ENCODE data around the gene LILRA2. TPM values are rescaled to one million over a fixed set of nuclear protein-coding genes. Genes with fewer than 3 reads are reported as not detected.

The LILRA2 gene
- 1 to 10 TPM in 1 of 2 donors, under 1 TPM in 1; 0.55 to 1.1 TPM for total RNA-seq
- long read RNA-seq, partial matches to known transcripts: 1 of 1 reads
- long read RNA-seq, other reads (novel, unspliced or antisense): 0 of 1 reads

- intact Hi-C loops (cut with DNase I, micrococcal nuclease): no loop called here
- DNase-seq (no peak), ATAC-seq (no peak)
Measured at GRCh38 chr19:54573330-54573872, at the start of gene LILRA2. Gene LILRA2 (plus strand): TSS chr19:54573790. CDS start chr19:54573879, 89 bp downstream.

DNA sequence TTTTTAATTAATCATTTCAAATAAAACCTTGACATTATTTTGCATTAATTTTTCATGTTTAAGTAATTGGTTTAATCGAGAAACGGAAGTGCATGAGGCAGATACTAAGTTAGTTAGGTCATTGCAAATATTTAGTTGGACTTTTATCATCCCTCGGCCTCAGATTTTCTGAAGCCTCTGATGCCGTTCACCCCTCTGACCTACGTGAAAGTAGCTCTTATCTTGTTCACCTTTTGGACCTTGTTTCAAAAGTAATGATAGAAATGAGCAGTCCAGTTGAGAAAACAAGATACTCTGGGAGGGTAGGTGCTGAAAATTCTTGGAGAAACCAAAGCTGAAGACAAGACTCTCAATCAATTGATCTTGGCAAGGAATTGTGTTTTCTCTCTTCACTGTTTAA, 48.0 kb upstream of the LILRA2 start:
- ATAC-seq (no peak), DNase-seq (no peak)
- intact Hi-C loops (cut with DNase I, micrococcal nuclease): no loop called here

DNA sequence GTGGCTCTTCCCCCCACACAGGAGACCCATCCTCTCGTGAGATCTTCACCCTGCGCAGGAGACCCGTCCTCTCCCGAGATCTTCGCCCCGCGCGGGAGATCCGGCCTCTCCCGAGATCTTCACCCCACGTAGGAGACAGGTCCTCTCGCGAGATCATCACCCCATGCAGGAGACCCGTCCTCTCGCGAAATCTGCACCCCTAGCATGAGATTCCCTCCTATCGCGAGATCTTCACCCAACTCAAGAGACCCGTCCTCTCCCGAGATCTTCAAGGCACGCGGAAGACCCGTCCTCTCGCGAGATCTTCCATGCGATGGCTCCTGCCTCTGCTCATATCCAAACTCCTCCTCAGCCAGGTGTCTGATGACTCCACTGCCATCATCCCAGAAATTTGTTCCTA, 46.6 kb upstream of the LILRA2 start:
- no peak for ATAC-seq
- no peak for DNase-seq
- intact Hi-C loops (cut with DNase I, micrococcal nuclease): no loop called here

- intact Hi-C loops (cut with DNase I, micrococcal nuclease): no loop called here
- DNase-seq: no peak
- no peak for ATAC-seq
Measured at GRCh38 chr19:54530866-54531265, 42.7 kb upstream of the LILRA2 start.

DNA sequence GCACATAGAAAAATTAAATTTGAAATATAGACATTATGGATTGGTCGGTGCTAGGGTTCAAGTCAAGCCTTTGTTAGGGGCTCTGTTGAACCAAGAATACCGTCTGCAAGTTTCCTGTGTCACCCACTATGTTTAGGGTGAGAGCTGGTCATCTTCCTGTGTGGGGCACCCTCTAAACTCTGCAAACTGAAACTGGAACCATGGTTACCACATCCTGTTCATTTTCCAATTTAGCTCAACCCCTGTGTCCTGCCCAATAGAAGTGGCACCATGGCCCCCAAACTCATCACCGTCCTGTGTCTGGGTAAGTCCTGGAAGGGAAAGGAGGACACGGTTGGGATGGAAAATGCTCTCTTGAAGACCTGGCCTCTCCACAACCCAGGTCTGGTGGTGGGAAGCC, 41.1 kb upstream of the LILRA2 start:
- DNase-seq (no peak), ATAC-seq (no peak)
- intact Hi-C loops (cut with DNase I, micrococcal nuclease): no loop called here

GRCh38 chr19:54533476-54533875, 40.1 kb upstream of the LILRA2 start:
- DNase-seq (no peak), ATAC-seq (no peak)
- intact Hi-C loops (cut with DNase I, micrococcal nuclease): no loop called here

DNA sequence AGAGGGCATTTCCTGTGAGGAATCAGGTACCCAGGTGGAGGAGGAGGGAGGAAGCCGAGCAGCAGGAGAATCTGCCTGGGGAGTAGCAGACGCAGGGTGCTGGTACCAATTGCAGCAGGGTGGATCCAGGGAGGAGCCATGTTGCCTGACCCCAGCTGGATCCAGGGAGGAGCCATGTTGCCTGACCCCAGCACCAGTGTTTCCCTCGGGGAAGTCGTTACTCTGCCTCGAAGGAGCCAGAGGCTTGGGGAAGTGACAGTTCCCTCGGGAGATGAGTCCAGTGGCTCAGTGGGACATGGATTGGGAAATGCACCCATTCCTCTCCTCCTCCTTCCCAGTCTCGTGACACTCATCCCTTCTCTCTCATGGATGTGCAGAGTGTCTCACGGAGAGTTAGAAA, 39.4 kb upstream of the LILRA2 start:
- ATAC-seq (no peak), DNase-seq (no peak)
- intact Hi-C loops (cut with DNase I, micrococcal nuclease): no loop called here

GRCh38 chr19:54535601-54536000, 38.0 kb upstream of the LILRA2 start:
- no peak for DNase-seq
- intact Hi-C loops (cut with DNase I, micrococcal nuclease): no loop called here

DNA sequence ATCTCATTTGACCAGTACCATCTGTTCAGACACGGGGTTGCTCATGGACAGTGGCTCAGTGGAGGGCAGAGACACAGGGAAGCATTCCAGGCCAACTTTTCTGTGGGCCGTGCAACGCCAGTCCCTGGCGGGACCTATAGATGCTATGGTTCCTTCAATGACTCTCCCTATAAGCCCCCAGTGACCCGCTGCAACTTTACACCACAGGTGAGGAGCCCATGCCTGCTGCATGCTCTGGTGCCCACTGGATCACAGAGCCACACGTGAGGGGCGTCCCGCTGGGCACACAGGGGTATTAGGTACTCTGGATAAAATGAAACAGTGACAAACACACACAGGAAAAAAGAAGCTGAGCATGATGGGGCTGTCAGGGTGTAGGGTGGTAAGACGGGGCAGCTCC, 36.6 kb upstream of the LILRA2 start:
- intact Hi-C loops (cut with DNase I, micrococcal nuclease): no loop called here
- DNase-seq: no peak
- no peak for ATAC-seq

More at GRCh38 chr19:54535601-54536000, 38.0 kb upstream of the LILRA2 start:
- no peak for ATAC-seq

GRCh38 chr19:54541712-54542111, 31.9 kb upstream of the LILRA2 start:
- ATAC-seq (no peak), DNase-seq (no peak)
- intact Hi-C loops (cut with DNase I, micrococcal nuclease): no loop called here

DNA sequence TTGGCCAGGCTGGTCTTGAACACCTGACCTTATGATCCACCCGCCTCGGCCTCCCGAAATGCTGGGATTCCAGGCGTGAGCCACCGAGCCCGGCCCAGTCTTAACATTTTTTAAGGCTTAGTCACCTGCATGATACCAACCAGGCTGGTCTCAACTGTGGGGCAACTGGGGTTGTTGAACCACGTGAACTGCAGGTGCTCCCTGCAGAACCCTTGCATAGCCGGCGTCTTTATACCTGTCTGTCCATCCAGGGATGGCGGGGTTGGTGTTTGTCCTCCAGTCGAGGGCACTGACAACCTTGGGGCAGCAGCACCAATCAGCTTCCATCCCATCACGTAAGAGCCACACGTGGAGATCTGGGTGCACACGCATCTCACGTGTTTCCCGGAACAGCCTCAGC, 24.8 kb upstream of the LILRA2 start:
- intact Hi-C loops (cut with DNase I, micrococcal nuclease): no loop called here
- ATAC-seq (no peak), DNase-seq (no peak)

DNA sequence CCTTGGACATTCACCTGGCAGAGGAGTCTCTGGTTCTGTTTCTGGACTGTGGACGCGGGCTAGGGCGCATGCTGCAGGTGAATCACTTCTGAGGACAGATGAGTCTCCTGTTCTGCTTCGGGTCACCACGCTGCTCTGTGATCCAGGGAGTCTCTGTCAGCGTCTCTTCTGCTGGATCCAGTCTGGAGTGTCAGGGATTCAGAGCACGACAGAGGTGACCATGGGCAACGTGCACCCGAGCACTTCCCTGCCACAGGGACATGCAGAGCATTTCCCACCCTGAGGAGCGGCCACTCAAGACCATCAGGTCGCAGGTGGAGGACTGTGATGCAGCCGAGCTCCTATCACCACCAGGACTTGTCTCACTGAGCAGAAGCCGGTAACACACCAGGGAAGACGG, 24.4 kb upstream of the LILRA2 start:
- ATAC-seq (no peak), DNase-seq (no peak)
- intact Hi-C loops (cut with DNase I, micrococcal nuclease): no loop called here

- no peak for DNase-seq
- ATAC-seq: no peak
- intact Hi-C loops (cut with DNase I, micrococcal nuclease): no loop called here
Measured at GRCh38 chr19:54551293-54551692, 22.3 kb upstream of the LILRA2 start.

GRCh38 chr19:54551950-54552912, 21.4 kb upstream of the LILRA2 start:
- intact Hi-C loops (cut with DNase I, micrococcal nuclease): no loop called here
- DNase-seq (peak in 1 of 2 donors; percentile 21), ATAC-seq (no peak)

- intact Hi-C loops (cut with DNase I, micrococcal nuclease): no loop called here
- DNase-seq: no peak
- no peak for ATAC-seq
Measured at GRCh38 chr19:54552913-54553310, 20.7 kb upstream of the LILRA2 start.

DNA sequence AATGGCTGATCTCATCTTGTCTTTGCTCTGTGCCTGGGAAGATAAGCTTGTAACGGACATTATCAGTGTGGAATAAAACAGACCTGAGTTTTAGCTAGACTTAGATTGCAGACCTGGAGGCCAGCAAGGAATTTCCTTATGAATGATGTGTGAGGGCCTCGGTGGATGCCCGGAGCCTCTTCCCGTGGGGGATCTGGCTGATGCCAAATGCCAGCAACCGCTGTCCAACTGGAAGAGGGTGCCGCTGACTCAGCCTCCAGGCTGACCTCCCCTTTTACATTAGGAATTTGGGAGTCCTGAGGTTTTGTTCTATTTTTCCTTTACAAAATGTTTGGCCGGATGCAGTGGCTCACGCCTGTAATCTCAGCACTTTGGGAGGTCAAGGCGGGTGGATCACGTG, 19.6 kb upstream of the LILRA2 start:
- DNase-seq (no peak), ATAC-seq (no peak)
- intact Hi-C loops (cut with DNase I, micrococcal nuclease): no loop called here

DNA sequence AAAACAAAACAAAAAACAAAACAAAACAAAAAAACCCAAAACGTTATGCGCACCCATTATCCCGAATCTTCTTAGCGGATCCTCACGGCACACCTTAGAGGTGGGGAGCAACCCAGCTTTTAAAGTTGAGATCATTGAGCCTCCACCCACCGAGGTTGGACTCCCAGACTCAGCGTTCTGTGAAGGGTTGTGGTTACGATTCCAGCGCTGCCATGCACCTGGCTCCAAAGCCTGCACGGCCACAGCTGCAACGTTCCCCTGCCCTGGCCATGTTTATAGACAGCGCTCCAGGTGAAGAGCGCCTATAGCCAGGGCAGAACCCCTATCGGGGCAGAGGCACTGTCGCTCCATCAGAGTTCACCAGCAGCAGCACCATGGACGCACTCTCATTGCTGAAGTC, 18.7 kb upstream of the LILRA2 start:
- DNase-seq: no peak
- intact Hi-C loops (cut with DNase I, micrococcal nuclease): no loop called here
- no peak for ATAC-seq

- DNase-seq (no peak), ATAC-seq (no peak)
- intact Hi-C loops (cut with DNase I, micrococcal nuclease): no loop called here
Measured at GRCh38 chr19:54556194-54556593, 17.4 kb upstream of the LILRA2 start.

DNA sequence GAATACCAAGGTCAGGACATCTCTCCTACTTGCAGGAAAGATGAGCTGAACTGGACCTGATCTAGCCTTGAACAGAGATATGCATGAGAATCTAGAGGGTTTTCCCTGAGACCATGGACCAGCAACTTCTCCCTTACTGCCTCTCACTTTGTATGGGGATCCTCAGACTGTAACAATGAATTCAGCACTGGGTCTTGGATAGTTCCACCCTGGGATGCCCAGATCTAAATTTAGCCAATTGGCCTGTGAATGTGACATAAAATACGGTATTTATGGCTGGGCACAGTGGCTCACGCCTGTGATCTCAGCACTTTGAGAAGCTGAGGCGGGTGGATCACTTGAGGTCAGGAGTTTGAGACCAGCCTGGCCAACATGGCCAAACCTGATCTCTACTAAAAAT, 15.3 kb upstream of the LILRA2 start:
- DNase-seq: no peak
- intact Hi-C loops (cut with DNase I, micrococcal nuclease): no loop called here
- no peak for ATAC-seq

- ATAC-seq: no peak
- intact Hi-C loops (cut with DNase I, micrococcal nuclease): no loop called here
- DNase-seq: no peak
Measured at GRCh38 chr19:54560881-54561385, 12.7 kb upstream of the LILRA2 start.

All from left colon (tissue), 2 donors.